Neural cell (in vitro differentiated cells): ENCODE data around the gene DFFA. TPM values are rescaled to one million over a fixed set of nuclear protein-coding genes. Genes with fewer than 3 reads are reported as not detected.

Experiments
- H2AFZ ChIP-seq: fragments of 200-600, 300-800 bp; sonication (generic), shearing (Covaris generic); 2 replicates; pipeline ENCODE4 v1.6.0; 2014; ENCODE audit warnings: low read depth, mild to moderate bottlenecking, antibody characterized with exemption, low read length, moderate library complexity
- H3F3A ChIP-seq: fragments of 200-600 bp; shearing (Covaris generic); 2 replicates; pipeline ENCODE4 v1.6.1; 2016; ENCODE audit warnings: mild to moderate bottlenecking, moderate library complexity, mixed read lengths, antibody characterized with exemption, low read length; ENCODE audit not compliant: insufficient read depth, poor library complexity, severe bottlenecking
- H3K27ac ChIP-seq: fragments of 200-600, 300-800 bp; sonication (generic), shearing (Covaris generic); 2 replicates; pipeline ENCODE4 v1.5.1; 2014; ENCODE audit warnings: mild to moderate bottlenecking, low read length, moderate library complexity
- H3K27me3 ChIP-seq: fragments of 300-800, 200-600 bp; sonication (generic), shearing (Covaris generic); 2 replicates; pipeline ENCODE4 v1.6.0; 2014; ENCODE audit warnings: mild to moderate bottlenecking, low read depth, low read length, moderate library complexity; ENCODE audit not compliant: insufficient read depth
- H3K36me3 ChIP-seq: fragments of 300-800, 200-600 bp; sonication (generic), shearing (Covaris generic); 2 replicates; pipeline ENCODE4 v1.5.1; 2014; ENCODE audit warnings: mild to moderate bottlenecking, antibody characterized with exemption, low read length, moderate library complexity; ENCODE audit not compliant: insufficient read depth
- H3K4me2 ChIP-seq: fragments of 300-800, 200-600 bp; sonication (generic), shearing (Covaris generic); 2 replicates; pipeline ENCODE4 v1.6.0; 2014; ENCODE audit warnings: mild to moderate bottlenecking, low read length
- H3K4me3 ChIP-seq: fragments of 300-800, 200-600 bp; sonication (generic), shearing (Covaris generic); 2 replicates; pipeline ENCODE4 v1.5.1; 2014; ENCODE audit warnings: mild to moderate bottlenecking, low read length, moderate library complexity
- H3K79me2 ChIP-seq: fragments of 200-600 bp; shearing (Covaris generic); replicated peaks from 2 replicates; pipeline ENCODE4 v1.6.0; 2014; ENCODE audit warnings: mild to moderate bottlenecking, low read length, moderate library complexity; ENCODE audit not compliant: insufficient read depth
- H3K9ac ChIP-seq: fragments of 300-800, 200-600 bp; sonication (generic), shearing (Covaris generic); 2 replicates; pipeline ENCODE4 v1.6.1; 2016; ENCODE audit warnings: mild to moderate bottlenecking, low read length, mixed read lengths
- H3K9me2 ChIP-seq: fragments of 200-600 bp; shearing (Covaris generic); 2 replicates; pipeline ENCODE4 v1.6.1; 2016; ENCODE audit warnings: mild to moderate bottlenecking, low read length, mixed read lengths; ENCODE audit not compliant: insufficient read depth
- H3K9me3 ChIP-seq: fragments of 200-600, 300-800 bp; sonication (generic), shearing (Covaris generic); 2 replicates; pipeline ENCODE4 v1.6.1; 2016; ENCODE audit warnings: mild to moderate bottlenecking, mixed run types, low read length, moderate library complexity, mixed read lengths
- H4K20me1 ChIP-seq: fragments of 200-600 bp; shearing (Covaris generic); 2 replicates; pipeline ENCODE4 v1.6.1; 2016; ENCODE audit warnings: mild to moderate bottlenecking, mixed run types; ENCODE audit not compliant: insufficient read depth
- CTCF ChIP-seq: fragments of 450-650 bp; IDR thresholded peaks from 2 replicates; pipeline ENCODE4 v1.5.1; 2014; ENCODE audit warnings: antibody characterized with exemption, mild to moderate bottlenecking, moderate library complexity; ENCODE audit not compliant: poor library complexity, severe bottlenecking
- EP300 ChIP-seq: fragments of 450-650 bp; conservative IDR thresholded peaks from 2 replicates; pipeline ENCODE4 v1.6.1; 2014; ENCODE audit warnings: antibody characterized with exemption, mild to moderate bottlenecking, moderate library complexity; ENCODE audit not compliant: poor library complexity, severe bottlenecking
- EZH2 ChIP-seq: fragments of 200-600, 300-800 bp; shearing (Covaris generic), sonication (generic); IDR thresholded peaks from 2 replicates; pipeline ENCODE4 v1.6.1; 2014; ENCODE audit warnings: antibody characterized with exemption, low read length, borderline replicate concordance, mild to moderate bottlenecking; ENCODE audit not compliant: insufficient read depth, poor library complexity, severe bottlenecking
- MXI1 ChIP-seq: fragments of 450-650 bp; conservative IDR thresholded peaks from 2 replicates; pipeline ENCODE4 v1.6.1; 2014; ENCODE audit warnings: antibody characterized with exemption, mild to moderate bottlenecking; ENCODE audit not compliant: poor library complexity, severe bottlenecking
- POLR2AphosphoS5 ChIP-seq: IDR thresholded peaks from 2 replicates; pipeline ENCODE4 v1.6.1; 2012
- RAD21 ChIP-seq: fragments of 450-650 bp; conservative IDR thresholded peaks from 2 replicates; pipeline ENCODE4 v1.6.1; 2014; ENCODE audit warnings: antibody characterized with exemption, mild to moderate bottlenecking, moderate library complexity
- REST ChIP-seq: IDR thresholded peaks from 2 replicates; pipeline ENCODE4 v1.6.1; 2012; ENCODE audit warnings: borderline replicate concordance
- SMC3 ChIP-seq: fragments of 450-650 bp; conservative IDR thresholded peaks from 2 replicates; pipeline ENCODE4 v1.6.1; 2014; ENCODE audit warnings: antibody characterized with exemption, mild to moderate bottlenecking, moderate library complexity; ENCODE audit not compliant: poor library complexity
- TAF1 ChIP-seq: IDR thresholded peaks from 2 replicates; pipeline ENCODE4 v1.6.1; 2012; ENCODE audit warnings: low read depth
- polyA plus RNA-seq: library from polyadenylated mRNA; depleted of rRNA; stranded (reverse); fragments of >200 nt; gene quantifications from 2 replicates; pipeline ENCODE4 v1.2.3, GENCODE V29; 2014

DFFA gene
- polyA plus RNA-seq, 1 donor from 2014 or later: 32.7 TPM

DNA sequence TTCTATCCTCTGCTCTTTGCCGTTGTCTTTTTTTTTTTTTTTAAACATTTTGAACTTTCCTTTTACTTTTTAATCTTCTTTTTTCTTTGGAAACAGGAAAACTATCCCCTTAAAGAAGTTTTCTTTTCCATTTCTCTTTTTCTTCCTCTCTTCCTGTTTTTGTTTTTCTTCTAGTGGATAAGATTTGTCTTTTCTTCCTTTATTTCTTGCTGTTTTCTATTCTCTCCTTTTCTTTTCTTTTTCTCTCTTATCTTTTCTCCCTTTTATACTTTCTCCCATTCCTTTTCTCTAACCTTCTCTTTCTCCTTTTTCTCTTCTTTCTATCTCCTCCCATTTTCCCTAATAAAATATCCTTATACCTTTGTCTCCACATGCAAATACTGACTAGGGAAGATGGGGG, 48.6 kb upstream of the DFFA start:
- Histone ChIP-seq H3K9ac (no peak overlapping the region), H3K9me3 (no peaks in the 10 kb centered on the region), H3K79me2 (no peaks in the 10 kb centered on the region), H3K27ac (no peak overlapping the region), H3F3A (no peaks in the 10 kb centered on the region), H3K4me3 (no peak overlapping the region), H2AFZ (no peak overlapping the region), H3K27me3 (no peaks in the 10 kb centered on the region), H3K9me2 (no peaks in the 10 kb centered on the region), H4K20me1 (no peaks in the 10 kb centered on the region), H3K36me3 (no peaks in the 10 kb centered on the region), H3K4me2 (no peak overlapping the region)
- TF ChIP-seq CTCF: no peak
- TF ChIP-seq REST: no peak
- no peak for TF ChIP-seq TAF1
- no peak for TF ChIP-seq SMC3
- no peak for TF ChIP-seq MXI1
- TF ChIP-seq EP300: no peak
- TF ChIP-seq EZH2: no peak
- TF ChIP-seq POLR2AphosphoS5: no peak

GRCh38 chr1:10520497-10520896, 48.2 kb upstream of the DFFA start:
- Histone ChIP-seq H3K27ac (no peak overlapping the region), H3K27me3 (no peaks in the 10 kb centered on the region), H3F3A (no peaks in the 10 kb centered on the region), H3K79me2 (no peaks in the 10 kb centered on the region), H3K9ac (no peak overlapping the region), H3K4me2 (no peak overlapping the region), H3K9me2 (no peaks in the 10 kb centered on the region), H2AFZ (no peak overlapping the region), H3K9me3 (no peaks in the 10 kb centered on the region), H4K20me1 (no peaks in the 10 kb centered on the region), H3K36me3 (no peaks in the 10 kb centered on the region), H3K4me3 (no peak overlapping the region)
- TF ChIP-seq EZH2: no peak
- TF ChIP-seq SMC3: no peak
- no peak for TF ChIP-seq EP300
- TF ChIP-seq REST: no peak
- TF ChIP-seq POLR2AphosphoS5: no peak
- TF ChIP-seq MXI1: no peak
- TF ChIP-seq CTCF: no peak
- no peak for TF ChIP-seq TAF1
- TF ChIP-seq RAD21: no peak
